Measurements from ENCODE around the gene LFNG. TPM values are rescaled to one million over a fixed set of nuclear protein-coding genes. Genes with fewer than 3 reads are reported as not detected.

LFNG gene
- total RNA-seq, 1 experiment from 2014 or later = 5.6 TPM

DNA sequence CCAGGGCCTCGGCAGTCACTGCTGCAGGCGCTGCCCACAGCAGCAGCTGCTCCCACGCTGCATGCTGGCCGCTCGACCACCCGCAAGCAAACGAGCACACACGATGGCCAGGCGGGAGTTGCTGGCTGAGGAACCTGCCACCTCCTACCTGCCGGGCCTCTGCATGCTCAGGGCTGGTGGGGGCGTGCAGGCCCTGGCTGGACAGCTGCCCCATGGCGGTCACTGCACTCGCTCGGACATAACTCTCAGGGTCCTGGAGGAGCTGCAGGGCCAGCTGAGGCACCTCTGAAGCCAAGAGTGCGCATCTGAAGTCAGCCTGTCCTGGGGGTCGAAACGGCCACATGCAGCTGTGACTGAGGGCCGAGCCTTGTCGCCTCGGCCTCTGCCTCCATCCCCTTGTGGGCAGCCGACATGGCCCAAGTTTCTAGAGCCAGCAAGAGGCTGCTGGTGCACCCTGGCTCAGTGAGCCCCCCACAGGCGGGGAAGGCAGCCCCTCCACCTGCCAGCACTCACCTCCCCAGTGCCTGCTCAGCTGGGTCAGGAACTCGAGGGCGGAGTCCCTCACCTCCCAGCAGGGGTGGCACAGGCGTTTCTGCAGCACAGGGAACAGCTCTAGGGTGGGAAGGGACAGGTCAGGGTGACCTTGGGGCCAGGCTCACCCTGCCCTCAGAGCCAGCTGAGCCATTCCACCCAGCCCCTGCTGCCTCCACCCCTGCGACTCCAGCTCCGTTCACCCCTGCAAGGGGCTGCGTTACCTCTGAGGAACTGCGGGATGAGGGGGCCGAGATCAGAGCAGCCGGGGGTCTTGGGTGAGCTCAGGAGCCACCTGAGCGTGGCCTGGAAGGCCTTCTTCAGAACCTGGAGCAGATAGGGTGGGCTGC lies 19.7 kb downstream of the LFNG start:
- DNase-seq (ENCODE audit: low spot score) = no peak
- in situ Hi-C loops (cut with HindIII; ENCODE audit: low sequenced_read_pairs) = no loop called here

DNA sequence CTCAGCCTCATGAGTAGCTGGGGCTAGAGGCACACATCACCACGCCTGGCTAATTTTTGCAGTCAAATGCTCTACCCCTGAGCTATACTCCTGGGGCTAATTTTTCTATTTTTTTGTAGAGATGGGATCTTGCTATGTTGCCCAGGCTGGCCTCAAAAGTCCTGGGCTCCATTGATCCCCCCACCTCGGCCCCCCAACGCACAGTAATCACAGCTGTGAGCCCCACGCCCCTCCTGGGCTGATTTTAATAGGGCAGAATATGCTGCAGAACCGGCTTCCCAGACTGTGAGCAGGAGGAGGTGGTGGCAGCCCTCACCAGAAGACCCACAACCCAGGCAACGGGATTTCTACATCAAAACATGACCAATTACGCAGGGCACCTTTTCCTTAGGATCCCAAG lies 20.6 kb downstream of the LFNG start:
- DNase-seq (ENCODE audit: low spot score) = no peak
- in situ Hi-C loops (cut with HindIII; ENCODE audit: low sequenced_read_pairs) = no loop called here

DNA sequence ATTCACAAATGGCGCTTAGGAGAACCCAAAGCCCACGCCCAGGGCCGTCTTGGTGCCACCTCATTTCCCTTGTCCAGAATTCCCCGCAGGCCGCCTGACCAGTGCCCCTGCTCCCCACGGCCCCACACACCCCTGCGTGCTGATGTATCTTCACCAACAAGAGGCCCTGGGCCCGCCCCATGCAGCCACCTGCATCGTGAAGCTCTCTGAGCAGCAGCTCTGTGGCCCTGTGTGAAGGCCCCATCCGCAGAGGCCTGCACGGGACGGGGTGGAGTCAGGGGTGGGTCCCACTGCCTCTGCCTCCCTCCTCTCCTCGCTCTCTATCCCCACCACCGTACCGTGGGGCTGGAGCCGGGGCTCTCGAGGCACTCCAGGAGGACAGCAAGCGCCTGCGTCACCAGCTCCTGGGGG lies 21.1 kb downstream of the LFNG start:
- DNase-seq (ENCODE audit: low spot score) = no peak

DNA sequence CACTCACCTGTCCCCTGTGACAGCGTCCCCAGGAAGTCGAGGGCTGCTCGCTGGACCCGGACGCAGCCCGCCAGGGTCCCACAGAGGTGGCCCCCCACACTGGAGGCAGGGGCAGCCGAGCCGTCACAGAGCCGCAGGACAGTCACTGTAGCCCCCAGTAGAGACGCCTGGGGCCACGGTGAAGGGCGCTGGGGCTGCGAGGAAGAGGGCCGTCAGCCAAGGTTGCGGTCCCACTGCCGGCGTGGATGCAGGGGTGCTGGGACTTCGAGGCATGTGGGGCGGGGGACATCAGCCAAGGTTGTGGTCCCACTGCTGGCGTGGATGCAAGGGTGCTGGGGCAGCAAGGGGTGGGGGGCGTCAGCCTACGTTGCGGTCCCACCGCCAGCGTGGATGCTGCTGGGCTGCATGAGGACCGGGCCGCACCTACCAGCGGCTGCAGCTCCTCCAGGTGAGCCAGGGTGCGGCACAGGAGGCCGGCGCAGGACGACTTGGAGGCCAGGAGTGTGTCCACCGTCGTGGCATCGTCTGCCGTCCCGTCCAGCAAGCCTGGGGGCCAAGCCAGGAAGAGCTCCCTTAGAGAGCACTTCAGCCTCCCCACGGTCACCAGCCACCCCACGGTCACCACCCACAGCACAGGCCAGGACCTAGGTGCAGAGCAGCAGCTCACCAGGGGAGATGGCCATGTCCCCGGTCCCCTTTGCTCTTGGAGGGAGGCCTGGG lies 21.9 kb downstream of the LFNG start:
- no peak for DNase-seq (ENCODE audit: low spot score)
- in situ Hi-C loops (cut with HindIII; ENCODE audit: low sequenced_read_pairs) = no loop called here

More for the DNA sequence above, 21.1 kb downstream of the LFNG start:
- in situ Hi-C loops (cut with HindIII; ENCODE audit: low sequenced_read_pairs) = no loop called here

DNA sequence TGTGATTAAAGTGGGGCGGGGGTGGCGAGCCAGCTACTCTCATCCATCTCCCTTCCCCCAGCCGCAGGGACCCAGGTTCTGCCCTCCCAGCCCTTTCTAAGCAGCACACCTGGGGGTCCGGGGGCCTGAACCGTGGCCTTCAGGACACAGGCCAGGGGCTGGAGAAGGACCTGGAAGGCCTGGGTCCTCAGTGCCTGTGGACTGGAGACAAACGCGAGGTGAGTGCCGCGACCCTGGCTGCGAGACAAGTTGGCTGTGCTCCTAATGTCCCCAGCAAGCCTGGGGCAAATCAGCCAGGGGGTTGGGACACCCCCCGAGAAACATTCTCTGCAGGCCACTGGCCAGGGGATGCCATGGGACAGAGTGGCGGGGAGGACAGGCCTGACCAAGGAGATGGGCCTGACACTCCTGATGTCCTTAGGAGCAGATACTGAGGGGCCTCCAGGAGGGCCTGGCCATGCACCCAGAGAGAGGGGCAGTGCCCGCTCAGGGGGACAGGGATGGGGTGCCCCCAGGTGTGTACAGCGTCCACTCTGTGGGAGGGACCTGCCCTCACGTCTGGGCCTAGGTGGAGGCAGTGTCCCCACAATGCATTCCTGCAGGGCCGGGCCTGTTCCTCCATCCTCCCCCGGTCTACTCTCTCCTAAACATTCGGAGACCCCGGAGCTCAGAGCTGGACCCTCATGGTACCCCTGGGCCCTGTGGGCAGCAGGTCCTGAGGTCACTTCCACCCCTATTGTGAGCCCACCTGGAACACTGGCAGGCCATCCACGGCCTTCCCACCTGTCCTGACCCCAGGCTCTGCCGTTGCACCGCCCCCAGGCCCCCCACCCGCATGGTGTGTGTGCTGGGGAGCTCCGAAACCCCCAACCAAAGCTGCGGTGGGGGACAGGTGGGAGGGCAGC lies 22.7 kb downstream of the LFNG start:
- in situ Hi-C loops (cut with HindIII; ENCODE audit: low sequenced_read_pairs) = no loop called here
- no peak for DNase-seq (ENCODE audit: low spot score)

DNA sequence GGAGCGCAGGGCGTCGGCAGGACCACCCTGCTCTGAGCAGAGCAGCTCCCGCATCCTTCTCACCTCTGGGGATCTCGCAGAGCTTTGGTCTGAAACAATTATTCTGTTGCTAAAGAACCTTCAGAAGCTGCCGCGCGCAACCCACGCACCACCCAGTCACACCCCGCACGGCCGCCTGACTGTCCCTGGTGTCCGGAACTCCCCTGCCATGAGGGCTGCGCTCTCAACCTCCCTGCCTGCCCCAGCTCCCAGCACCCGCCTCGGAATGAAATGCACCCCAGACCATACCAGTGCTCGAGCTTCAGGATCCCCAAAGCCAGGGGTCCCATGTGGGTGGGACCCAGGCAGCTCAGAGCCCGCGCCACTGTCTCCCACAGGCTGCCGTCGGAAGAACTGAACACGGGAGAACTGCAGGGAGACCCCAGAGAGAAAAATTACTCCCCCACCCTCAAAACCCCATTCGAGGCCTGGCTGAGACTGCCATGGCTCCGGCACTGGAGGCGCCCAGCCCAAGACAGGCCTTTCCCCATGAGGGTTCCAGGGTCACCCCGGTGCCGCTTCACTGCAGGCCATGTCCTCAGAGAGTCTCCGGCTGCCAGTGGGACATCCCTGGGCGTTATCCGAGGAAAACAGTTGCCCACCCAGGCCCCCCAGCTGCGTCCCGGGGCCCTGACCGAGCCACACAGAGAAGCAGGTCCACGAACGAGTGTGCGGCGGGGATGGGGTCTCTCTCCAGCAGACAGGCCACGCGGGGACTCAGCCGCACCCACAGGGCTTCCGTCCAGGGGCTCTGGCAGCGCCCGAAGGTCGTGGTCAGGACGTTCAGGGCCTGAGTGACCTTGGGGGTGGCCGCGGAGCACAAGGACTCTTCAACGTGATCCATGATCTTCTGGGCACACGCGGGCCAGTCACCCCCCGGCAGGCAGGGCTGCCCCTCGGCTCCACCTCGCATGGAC lies 23.6 kb downstream of the LFNG start:
- in situ Hi-C loops (cut with HindIII; ENCODE audit: low sequenced_read_pairs) = no loop called here
- DNase-seq (ENCODE audit: low spot score) = no peak

DNA sequence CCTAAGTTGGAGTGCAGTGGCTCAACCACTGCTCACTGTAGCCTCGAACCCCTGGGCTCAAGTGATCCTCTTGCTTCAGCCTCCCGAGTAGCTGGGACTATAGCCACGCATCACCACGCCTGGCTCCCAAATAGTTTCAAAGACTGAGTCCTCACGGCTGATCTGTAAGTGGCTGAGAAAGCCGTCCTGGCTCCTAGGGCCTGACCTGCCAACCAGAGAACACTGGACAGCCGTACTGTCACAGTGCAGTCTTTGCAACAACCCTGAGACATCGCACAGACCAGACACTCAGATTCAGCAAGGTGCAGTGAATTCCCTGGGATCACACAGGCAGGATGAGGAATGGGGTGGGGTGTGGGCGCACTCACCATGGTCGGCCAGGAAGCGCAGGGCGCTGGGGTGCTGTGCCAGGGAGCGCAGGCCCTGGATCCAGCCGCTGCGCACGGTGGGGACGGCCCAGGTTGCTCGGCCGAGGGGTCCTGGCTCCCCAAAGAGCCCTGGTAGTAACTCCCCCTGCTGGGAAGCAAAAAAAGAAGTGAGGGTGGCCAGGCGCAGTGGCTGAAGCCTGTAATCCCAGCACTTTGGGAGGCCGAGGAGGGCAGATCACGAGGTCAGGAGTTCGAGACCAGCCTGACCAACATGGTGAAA lies 25.1 kb downstream of the LFNG start:
- no peak for DNase-seq (ENCODE audit: low spot score)
- in situ Hi-C loops (cut with HindIII; ENCODE audit: low sequenced_read_pairs) = no loop called here

DNA sequence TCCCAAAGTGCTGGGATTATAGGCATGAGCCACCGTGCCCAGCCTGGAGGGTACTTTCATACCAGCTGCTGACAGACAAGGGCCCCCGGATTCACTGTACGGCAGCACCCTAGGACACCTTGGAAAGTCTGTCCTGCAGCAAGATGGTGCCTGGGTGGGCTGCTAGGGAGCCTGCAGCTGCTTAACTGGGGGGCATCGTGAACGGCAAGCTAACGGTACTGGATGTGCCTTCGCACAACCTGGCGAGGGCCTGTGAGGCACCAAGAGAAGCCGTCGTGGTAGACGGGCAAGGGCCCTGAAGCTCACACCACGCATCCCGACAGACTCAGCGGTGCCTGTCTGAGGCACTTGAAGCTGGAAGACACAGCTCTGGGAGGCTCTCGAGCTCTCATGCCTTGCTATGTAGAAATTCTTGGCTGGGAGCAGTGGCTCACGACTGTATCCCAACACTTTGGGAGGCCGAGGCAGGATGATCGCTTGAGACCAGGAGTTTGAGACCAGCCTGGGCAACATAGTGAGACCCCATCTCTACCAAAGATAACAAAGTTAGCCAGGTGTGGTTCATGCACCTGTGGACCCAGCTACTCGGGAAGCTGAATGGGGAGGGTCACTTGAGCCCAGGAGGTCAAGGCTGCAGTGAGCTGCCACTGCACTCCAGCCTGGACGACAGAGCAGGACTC lies 26.3 kb downstream of the LFNG start:
- DNase-seq (ENCODE audit: low spot score) = no peak
- in situ Hi-C loops (cut with HindIII; ENCODE audit: low sequenced_read_pairs) = no loop called here

DNA sequence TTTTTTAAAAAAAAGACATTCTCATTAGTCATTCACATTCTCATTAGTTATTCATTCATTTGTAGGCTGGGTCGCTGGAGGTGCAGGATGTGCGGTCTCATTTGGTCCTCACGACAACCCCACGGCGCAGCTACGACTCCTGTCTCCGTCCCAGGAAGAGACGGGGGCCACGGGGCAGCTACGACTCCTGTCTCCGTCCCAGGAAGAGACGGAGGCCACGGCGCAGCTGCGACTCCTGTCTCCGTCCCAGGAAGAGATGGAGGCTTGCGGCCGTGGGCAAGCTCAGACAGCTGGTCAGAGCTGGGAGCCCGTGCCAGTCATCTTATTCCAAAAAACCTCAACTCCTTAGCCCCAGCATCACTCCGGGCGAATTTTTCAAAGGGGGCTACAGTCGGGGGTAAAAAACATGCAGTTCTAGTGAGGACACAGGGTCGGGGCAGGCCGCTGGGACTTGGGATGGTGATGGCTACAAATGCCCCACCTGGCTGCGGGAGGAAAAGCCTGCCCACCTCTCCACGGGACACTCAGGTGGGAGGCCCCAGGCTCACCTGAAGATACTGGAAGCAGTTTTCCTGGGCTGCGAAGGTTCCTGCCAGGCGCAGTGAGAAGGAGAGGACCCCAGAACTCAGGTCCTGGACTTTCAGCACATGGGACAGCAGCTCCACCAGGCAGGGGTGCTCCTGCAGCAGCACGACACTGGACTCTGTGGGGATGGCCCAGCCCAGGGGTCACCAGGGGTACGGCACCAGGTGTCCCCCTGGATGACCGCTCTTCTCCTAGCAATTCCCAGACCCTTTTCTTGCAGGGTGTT lies 27.4 kb downstream of the LFNG start:
- no peak for DNase-seq (ENCODE audit: low spot score)
- in situ Hi-C loops (cut with HindIII; ENCODE audit: low sequenced_read_pairs) = no loop called here

DNA sequence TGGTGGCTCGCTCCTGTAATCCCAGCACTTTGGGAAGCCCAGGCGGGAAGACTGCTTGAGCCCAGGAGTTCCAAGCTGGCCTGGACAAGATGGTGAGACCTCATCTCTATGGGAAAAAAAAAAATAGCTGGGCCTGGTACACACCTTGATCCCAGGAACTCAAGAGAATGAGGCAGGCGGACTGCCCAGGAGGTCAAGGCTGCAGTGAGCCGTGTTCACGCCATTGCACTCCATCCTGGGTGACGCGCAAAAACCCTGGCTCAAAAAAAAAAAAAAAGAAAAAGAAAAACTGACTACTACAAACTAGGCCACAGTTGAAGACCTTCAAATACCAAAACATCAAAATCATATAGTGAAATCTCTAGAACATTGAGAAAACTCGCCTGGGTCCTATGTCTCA lies 31.8 kb downstream of the LFNG start:
- in situ Hi-C loops (cut with HindIII; ENCODE audit: low sequenced_read_pairs) = no loop called here
- DNase-seq (ENCODE audit: low spot score) = no peak

DNA sequence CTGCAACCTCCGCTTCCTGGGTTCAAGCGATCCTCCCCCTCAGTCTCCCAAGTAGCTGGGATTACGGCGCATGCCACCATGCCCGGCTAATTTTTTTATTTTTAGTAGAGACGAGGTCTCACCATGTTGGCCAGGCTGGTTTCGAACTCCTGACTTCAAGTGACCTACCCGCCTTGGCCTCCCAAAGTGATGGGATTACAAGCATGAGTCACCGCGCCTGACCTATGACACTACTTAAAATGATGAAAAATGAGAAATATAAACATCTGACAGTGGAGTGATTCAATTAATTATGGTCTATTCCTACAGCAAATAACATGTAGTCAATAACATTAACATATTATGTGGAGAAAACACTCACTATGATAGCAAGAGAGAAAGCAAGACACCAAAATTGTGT lies 33.5 kb downstream of the LFNG start:
- DNase-seq (ENCODE audit: low spot score) = no peak
- in situ Hi-C loops (cut with HindIII; ENCODE audit: low sequenced_read_pairs) = no loop called here

DNA sequence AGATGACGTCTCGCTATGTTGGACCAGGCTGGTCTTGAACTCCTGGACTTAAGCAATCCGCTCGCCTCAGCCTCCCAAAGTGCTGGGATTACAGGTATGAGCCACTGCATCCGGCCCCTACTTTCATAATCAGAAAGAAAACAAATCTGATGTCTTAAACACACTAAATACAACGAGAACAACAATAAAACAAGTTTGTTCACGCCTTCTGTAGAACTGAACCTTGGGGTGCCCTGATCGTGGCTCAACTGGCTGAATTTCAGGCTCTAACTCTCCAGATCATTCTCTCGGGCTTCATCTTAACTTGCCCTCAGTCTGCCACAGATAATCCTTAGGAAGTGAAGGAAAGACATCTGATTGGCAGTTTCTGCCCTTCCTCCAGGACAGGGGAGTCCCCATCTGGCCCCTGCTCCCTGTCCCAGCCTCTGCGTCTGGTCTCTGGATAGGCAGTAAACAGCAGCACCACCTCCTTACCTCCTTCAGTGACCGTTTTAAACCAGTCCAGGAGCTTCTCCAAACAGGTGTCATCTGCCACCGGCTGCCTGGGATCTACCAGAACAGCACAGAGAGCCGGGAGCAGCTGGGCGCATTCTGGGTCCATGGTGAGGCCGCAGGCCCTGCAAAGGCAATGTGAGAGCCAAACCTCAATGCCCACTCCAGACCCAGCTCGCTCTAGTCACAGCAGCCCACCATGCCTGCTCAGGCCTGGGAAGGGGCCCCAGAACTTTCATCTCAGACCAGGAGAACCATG lies 34.4 kb downstream of the LFNG start:
- peak; percentile 34 for DNase-seq (ENCODE audit: low spot score)
- in situ Hi-C loops (cut with HindIII; ENCODE audit: low sequenced_read_pairs) = no loop called here

DNA sequence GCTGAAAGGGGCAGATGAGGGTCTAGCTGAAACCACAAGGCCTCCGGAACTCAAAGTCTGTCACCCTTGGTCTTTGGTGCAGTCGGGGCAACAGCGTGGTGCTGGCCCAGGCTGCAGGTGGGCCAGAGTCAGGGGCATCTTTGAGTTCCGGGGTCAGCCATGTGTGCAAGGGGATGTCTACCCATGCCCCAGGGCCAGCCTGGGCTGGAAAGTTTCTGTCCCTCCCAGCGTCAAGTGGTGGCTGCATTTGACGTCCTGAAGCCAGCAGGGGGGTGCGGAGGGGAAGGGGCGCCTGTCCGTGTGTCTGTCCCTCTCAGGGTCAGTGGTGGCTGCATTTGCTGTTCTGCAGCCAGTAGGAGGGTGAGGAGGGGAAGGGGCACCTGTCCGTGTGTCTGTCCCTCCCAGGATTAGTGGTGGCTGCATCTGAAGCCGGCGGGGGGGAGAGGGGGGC lies 35.1 kb downstream of the LFNG start:
- in situ Hi-C loops (cut with HindIII; ENCODE audit: low sequenced_read_pairs) = no loop called here

DNA sequence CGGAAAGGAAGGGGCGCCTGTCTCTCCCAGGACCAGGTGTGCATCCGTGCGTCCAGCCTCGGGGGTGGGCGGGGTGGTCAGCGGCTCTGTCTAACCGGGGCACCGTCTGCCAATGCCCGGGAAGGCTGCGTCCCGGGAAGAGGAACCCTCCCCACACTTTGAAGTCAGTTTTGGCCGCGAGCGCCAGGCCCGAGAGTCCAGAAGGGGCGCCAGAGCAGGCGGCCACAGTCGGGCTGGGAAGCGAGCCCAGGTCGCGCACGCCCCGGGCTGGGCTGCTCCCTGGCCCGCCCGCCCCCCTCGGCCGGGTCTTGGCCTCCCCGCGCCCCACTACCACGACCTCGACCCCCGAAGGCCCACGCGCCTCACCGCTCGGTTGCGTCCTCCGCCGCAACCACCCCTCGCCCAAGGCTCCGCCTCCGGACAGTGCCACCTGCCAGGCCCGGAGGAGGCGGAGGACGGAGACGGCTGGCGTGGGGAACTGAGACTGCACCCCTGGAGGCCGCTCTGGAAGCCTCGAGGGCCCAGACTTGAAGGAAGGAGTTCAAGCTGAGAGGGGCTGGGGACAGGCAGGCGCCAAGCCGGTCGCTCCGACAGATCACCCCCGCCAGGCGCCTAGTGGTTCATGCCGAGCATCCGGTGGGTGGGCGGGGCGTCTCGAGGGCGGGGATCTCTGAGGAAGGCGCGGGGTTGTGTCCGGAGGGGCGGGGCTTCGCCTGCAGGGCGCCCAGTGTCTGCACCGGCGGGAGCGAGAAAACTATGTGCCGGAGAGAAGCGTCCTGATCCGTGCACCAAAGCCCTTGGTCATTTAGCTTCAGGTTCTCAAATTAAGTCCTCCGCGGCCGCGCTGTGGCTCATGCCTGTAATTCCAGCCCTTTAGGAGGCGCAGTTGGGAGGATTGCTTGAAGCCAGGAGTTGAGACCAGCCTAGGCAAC lies 35.8 kb downstream of the LFNG start, which contains the start of gene BRAT1:
Gene BRAT1 (minus strand): TSS at position 404 of the 932 bp plus-strand sequence. CDS start 1,093 bp downstream, outside the sequence.
- in situ Hi-C loops (cut with HindIII; ENCODE audit: low sequenced_read_pairs) = no loop called here
- DNase-seq (ENCODE audit: low spot score) = peak; percentile 94

More for the DNA sequence above, 35.1 kb downstream of the LFNG start:
- no peak for DNase-seq (ENCODE audit: low spot score)
